ENCODE results near the gene SPINK5.

The SPINK5 gene

DNA sequence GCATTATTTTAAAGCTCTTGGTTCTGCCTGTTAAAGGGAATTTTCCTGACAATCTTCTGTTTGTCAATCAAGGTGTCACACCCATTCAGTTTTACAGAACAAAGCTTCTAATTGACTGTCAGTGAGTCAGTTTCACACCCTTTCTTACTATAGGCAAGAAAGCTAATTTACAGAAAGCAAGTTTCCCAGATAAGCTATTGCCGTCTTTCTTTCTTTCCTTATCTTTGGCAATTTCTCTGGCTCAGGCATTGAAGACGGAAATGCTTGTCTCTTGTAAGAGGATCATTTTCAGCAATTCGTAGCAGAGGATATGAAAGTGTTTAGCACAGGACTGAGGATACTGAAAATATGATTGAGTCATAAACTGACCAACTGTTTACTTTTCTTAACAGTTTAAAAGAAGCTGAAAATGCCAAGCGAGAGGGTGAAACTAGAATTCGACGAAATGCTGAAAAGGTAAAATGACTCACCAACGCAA is 27.0 kb downstream of the SPINK5 start:
- H3K9me3 ChIP-seq (ENCODE audit: control insufficient read depth, low read length): no peaks in the 10 kb centered on the region
- no peak overlapping the region for H3K27ac ChIP-seq (ENCODE audit: insufficient read depth, low read length, poor library complexity, severe bottlenecking)

GRCh38 chr5:148091991-148092964 is 28.5 kb downstream of the SPINK5 start:
- no peak overlapping the region for H3K27ac ChIP-seq (ENCODE audit: insufficient read depth, low read length, poor library complexity, severe bottlenecking)
- no peaks in the 10 kb centered on the region for H3K27me3 ChIP-seq (replicated peaks; ENCODE audit: control insufficient read depth, insufficient read depth, low read length, poor library complexity, severe bottlenecking)

More for the DNA sequence above, 27.0 kb downstream of the SPINK5 start:
- Histone ChIP-seq H3K4me1 (ENCODE audit: control insufficient read depth, insufficient read depth, low read length, poor library complexity, severe bottlenecking) (no peaks in the 10 kb centered on the region), H3K36me3 (ENCODE audit: control insufficient read depth, insufficient read depth, low read length) (no peaks in the 10 kb centered on the region), H3K27me3 (replicated peaks; ENCODE audit: control insufficient read depth, insufficient read depth, low read length, poor library complexity, severe bottlenecking) (no peaks in the 10 kb centered on the region), H3K4me3 (ENCODE audit: insufficient read depth, low read depth, low read length, poor library complexity, severe bottlenecking) (no peak overlapping the region)
- DNase-seq: no peak

GRCh38 chr5:148094336-148094735 is 30.6 kb downstream of the SPINK5 start:
- no peak for DNase-seq
- no peaks in the 10 kb centered on the region for H3K9me3 ChIP-seq (ENCODE audit: control insufficient read depth, low read length)
- H3K27ac ChIP-seq (ENCODE audit: insufficient read depth, low read length, poor library complexity, severe bottlenecking): no peak overlapping the region
- no peaks in the 10 kb centered on the region for H3K4me1 ChIP-seq (ENCODE audit: control insufficient read depth, insufficient read depth, low read length, poor library complexity, severe bottlenecking)
- H3K4me3 ChIP-seq (ENCODE audit: insufficient read depth, low read depth, low read length, poor library complexity, severe bottlenecking): no peak overlapping the region
- H3K36me3 ChIP-seq (ENCODE audit: control insufficient read depth, insufficient read depth, low read length): no peaks in the 10 kb centered on the region
- no peaks in the 10 kb centered on the region for H3K27me3 ChIP-seq (replicated peaks; ENCODE audit: control insufficient read depth, insufficient read depth, low read length, poor library complexity, severe bottlenecking)

More at GRCh38 chr5:148091991-148092964, 28.5 kb downstream of the SPINK5 start:
- H3K4me3 ChIP-seq (ENCODE audit: insufficient read depth, low read depth, low read length, poor library complexity, severe bottlenecking): no peak overlapping the region
- H3K9me3 ChIP-seq (ENCODE audit: control insufficient read depth, low read length): no peaks in the 10 kb centered on the region
- no peaks in the 10 kb centered on the region for H3K36me3 ChIP-seq (ENCODE audit: control insufficient read depth, insufficient read depth, low read length)
- H3K4me1 ChIP-seq (ENCODE audit: control insufficient read depth, insufficient read depth, low read length, poor library complexity, severe bottlenecking): no peaks in the 10 kb centered on the region
- no peak for DNase-seq

GRCh38 chr5:148104226-148104625 is 40.4 kb downstream of the SPINK5 start:
- Histone ChIP-seq H3K9me3 (ENCODE audit: control insufficient read depth, low read length) (no peaks in the 10 kb centered on the region), H3K27ac (ENCODE audit: insufficient read depth, low read length, poor library complexity, severe bottlenecking) (no peak overlapping the region), H3K27me3 (replicated peaks; ENCODE audit: control insufficient read depth, insufficient read depth, low read length, poor library complexity, severe bottlenecking) (no peaks in the 10 kb centered on the region), H3K4me1 (ENCODE audit: control insufficient read depth, insufficient read depth, low read length, poor library complexity, severe bottlenecking) (no peaks in the 10 kb centered on the region), H3K4me3 (ENCODE audit: insufficient read depth, low read depth, low read length, poor library complexity, severe bottlenecking) (no peak overlapping the region), H3K36me3 (ENCODE audit: control insufficient read depth, insufficient read depth, low read length) (no peaks in the 10 kb centered on the region)
- DNase-seq: no peak

- Histone ChIP-seq H3K27ac (ENCODE audit: insufficient read depth, low read length, poor library complexity, severe bottlenecking) (no peak overlapping the region), H3K36me3 (ENCODE audit: control insufficient read depth, insufficient read depth, low read length) (no peaks in the 10 kb centered on the region), H3K9me3 (ENCODE audit: control insufficient read depth, low read length) (no peaks in the 10 kb centered on the region), H3K27me3 (replicated peaks; ENCODE audit: control insufficient read depth, insufficient read depth, low read length, poor library complexity, severe bottlenecking) (no peaks in the 10 kb centered on the region), H3K4me3 (ENCODE audit: insufficient read depth, low read depth, low read length, poor library complexity, severe bottlenecking) (no peak overlapping the region), H3K4me1 (ENCODE audit: control insufficient read depth, insufficient read depth, low read length, poor library complexity, severe bottlenecking) (no peaks in the 10 kb centered on the region)
- no peak for DNase-seq
Observed at GRCh38 chr5:148107608-148108007, 43.8 kb downstream of the SPINK5 start.

DNA sequence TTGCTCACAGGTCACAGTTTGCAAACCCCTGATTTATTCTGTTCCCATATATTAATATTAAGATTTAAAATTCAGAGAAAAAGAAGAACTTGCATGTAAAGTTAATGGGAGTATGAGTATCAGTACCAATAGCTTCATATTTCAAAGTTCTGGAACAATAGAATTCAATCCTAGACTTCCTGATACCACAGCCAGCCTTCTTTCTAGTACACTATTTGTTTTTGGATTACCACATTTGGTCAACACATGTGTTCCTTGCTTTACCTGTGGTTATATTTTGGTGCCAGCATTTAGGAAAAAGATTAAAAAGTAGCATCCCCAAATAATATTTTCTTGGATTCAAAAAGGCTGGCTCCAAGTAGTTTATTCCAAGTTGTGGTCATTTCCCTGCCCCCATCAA is 49.5 kb downstream of the SPINK5 start:
- Histone ChIP-seq H3K36me3 (ENCODE audit: control insufficient read depth, insufficient read depth, low read length) (no peaks in the 10 kb centered on the region), H3K4me1 (ENCODE audit: control insufficient read depth, insufficient read depth, low read length, poor library complexity, severe bottlenecking) (no peaks in the 10 kb centered on the region), H3K27me3 (replicated peaks; ENCODE audit: control insufficient read depth, insufficient read depth, low read length, poor library complexity, severe bottlenecking) (no peaks in the 10 kb centered on the region), H3K9me3 (ENCODE audit: control insufficient read depth, low read length) (no peaks in the 10 kb centered on the region), H3K27ac (ENCODE audit: insufficient read depth, low read length, poor library complexity, severe bottlenecking) (no peak overlapping the region), H3K4me3 (ENCODE audit: insufficient read depth, low read depth, low read length, poor library complexity, severe bottlenecking) (no peak overlapping the region)
- no peak for DNase-seq

GRCh38 chr5:148120317-148120716 is 56.5 kb downstream of the SPINK5 start:
- DNase-seq: no peak
- no peaks in the 10 kb centered on the region for H3K4me1 ChIP-seq (ENCODE audit: control insufficient read depth, insufficient read depth, low read length, poor library complexity, severe bottlenecking)
- no peaks in the 10 kb centered on the region for H3K9me3 ChIP-seq (ENCODE audit: control insufficient read depth, low read length)
- H3K27me3 ChIP-seq (replicated peaks; ENCODE audit: control insufficient read depth, insufficient read depth, low read length, poor library complexity, severe bottlenecking): no peaks in the 10 kb centered on the region
- no peak overlapping the region for H3K4me3 ChIP-seq (ENCODE audit: insufficient read depth, low read depth, low read length, poor library complexity, severe bottlenecking)
- H3K36me3 ChIP-seq (ENCODE audit: control insufficient read depth, insufficient read depth, low read length): no peaks in the 10 kb centered on the region
- no peak overlapping the region for H3K27ac ChIP-seq (ENCODE audit: insufficient read depth, low read length, poor library complexity, severe bottlenecking)

DNA sequence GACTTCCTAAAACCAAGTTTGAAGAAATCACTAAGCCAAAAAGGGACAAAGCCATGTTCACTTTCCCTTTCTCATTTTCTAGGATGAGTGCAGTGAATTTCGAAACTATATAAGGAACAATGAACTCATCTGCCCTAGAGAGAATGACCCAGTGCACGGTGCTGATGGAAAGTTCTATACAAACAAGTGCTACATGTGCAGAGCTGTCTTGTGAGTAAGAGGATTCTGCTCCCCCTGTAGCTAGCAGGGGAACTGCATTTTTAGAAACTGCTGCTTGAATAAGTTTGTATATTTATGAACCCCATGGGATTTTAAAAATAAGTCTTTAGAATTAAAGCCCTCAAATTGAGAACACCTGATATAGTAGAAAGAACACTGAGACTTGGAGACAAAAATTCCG is 61.9 kb downstream of the SPINK5 start:
- Histone ChIP-seq H3K27ac (ENCODE audit: insufficient read depth, low read length, poor library complexity, severe bottlenecking) (no peak overlapping the region), H3K4me3 (ENCODE audit: insufficient read depth, low read depth, low read length, poor library complexity, severe bottlenecking) (no peak overlapping the region), H3K36me3 (ENCODE audit: control insufficient read depth, insufficient read depth, low read length) (no peaks in the 10 kb centered on the region), H3K4me1 (ENCODE audit: control insufficient read depth, insufficient read depth, low read length, poor library complexity, severe bottlenecking) (no peaks in the 10 kb centered on the region), H3K9me3 (ENCODE audit: control insufficient read depth, low read length) (no peaks in the 10 kb centered on the region), H3K27me3 (replicated peaks; ENCODE audit: control insufficient read depth, insufficient read depth, low read length, poor library complexity, severe bottlenecking) (no peaks in the 10 kb centered on the region)
- no peak for DNase-seq

DNA sequence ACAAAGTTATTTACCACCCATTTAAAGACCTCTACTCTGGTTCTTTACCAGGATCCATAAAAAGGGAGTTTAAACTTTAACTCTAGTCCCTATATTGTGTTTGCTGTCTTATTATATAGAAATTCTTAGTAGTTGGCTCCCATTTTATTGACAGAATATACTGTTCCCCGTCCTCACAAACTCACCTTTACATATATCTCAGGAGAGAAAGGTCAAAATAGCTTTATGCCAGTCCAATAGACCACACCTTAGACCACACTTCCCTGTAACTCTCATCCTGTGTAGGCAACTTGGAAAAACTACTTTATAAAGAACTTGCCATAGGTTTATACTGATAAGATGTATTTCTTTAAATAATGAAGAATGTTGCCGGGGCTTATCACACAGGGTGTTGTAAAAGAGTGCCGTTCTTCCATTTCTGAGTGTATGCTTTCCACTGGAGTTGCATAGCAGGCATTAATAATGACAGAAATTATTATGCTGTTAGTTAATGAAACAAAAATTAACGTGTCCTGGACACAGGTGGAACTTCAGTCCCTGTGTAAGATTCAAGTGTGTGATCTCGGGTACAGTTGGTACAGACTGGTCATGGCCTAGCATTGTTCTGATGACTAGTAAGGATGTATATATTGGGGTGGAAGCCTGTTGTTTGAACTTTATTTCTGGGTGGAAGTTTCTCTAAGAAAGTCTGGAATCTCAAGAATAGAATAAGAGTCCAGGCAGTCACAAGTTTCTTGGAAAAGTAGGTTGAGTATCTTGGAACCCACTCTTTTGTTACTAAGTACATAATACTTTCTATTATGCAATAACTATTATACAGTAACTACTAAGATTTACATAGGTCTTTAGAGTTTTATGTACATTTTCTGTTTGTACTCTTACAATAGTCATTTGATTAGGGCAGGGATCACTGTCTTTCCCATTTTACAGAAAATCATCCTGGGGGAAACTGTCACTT is 71.6 kb downstream of the SPINK5 start:
- no peak for DNase-seq
- H3K36me3 ChIP-seq (ENCODE audit: control insufficient read depth, insufficient read depth, low read length): no peaks in the 10 kb centered on the region
- H3K27ac ChIP-seq (ENCODE audit: insufficient read depth, low read length, poor library complexity, severe bottlenecking): no peak overlapping the region
- H3K4me1 ChIP-seq (ENCODE audit: control insufficient read depth, insufficient read depth, low read length, poor library complexity, severe bottlenecking): no peaks in the 10 kb centered on the region
- H3K9me3 ChIP-seq (ENCODE audit: control insufficient read depth, low read length): no peaks in the 10 kb centered on the region
- H3K27me3 ChIP-seq (replicated peaks; ENCODE audit: control insufficient read depth, insufficient read depth, low read length, poor library complexity, severe bottlenecking): no peaks in the 10 kb centered on the region
- H3K4me3 ChIP-seq (ENCODE audit: insufficient read depth, low read depth, low read length, poor library complexity, severe bottlenecking): no peak overlapping the region

All from effector memory CD4-positive, alpha-beta T cell (primary cell).